Amniotic stem cell (primary cell): ENCODE measurements around the gene TEDC1.

Experiments used
- DNase-seq: peaks from one replicate; lab custom pipeline; 2025; lab: John Stamatoyannopoulos, UW

TEDC1 gene

GRCh38 chr14:105525861-105526775 is 35.1 kb downstream of the TEDC1 start, which contains the start of gene TMEM121:
Gene TMEM121, plus strand, starts transcription at chr14:105526583. Its CDS starts 2,252 bp downstream, at chr14:105528835.
- DNase-seq = no peak

GRCh38 chr14:105526776-105527380 is 35.8 kb downstream of the TEDC1 start:
- no peak for DNase-seq

GRCh38 chr14:105527381-105527825 is 36.4 kb downstream of the TEDC1 start:
- DNase-seq = no peak

- DNase-seq = no peak
Observed at GRCh38 chr14:105527826-105528585, 37.0 kb downstream of the TEDC1 start.

GRCh38 chr14:105528586-105529318 is 37.7 kb downstream of the TEDC1 start:
- DNase-seq = no peak

GRCh38 chr14:105529319-105529568 is 38.2 kb downstream of the TEDC1 start:
- no peak for DNase-seq

- DNase-seq = no peak
Observed at GRCh38 chr14:105529569-105530284, 38.7 kb downstream of the TEDC1 start.

GRCh38 chr14:105530285-105531087 is 39.4 kb downstream of the TEDC1 start:
- DNase-seq = no peak

GRCh38 chr14:105531088-105531893 is 40.2 kb downstream of the TEDC1 start:
- DNase-seq = no peak

GRCh38 chr14:105531894-105532623 is 41.0 kb downstream of the TEDC1 start:
- DNase-seq = no peak

- DNase-seq = no peak
Observed at GRCh38 chr14:105532735-105533141, 41.7 kb downstream of the TEDC1 start.

GRCh38 chr14:105533391-105533790 is 42.3 kb downstream of the TEDC1 start:
- DNase-seq = no peak

GRCh38 chr14:105533811-105534498 is 42.9 kb downstream of the TEDC1 start:
- no peak for DNase-seq

- DNase-seq = no peak
Observed at GRCh38 chr14:105534586-105534985, 43.5 kb downstream of the TEDC1 start.

- no peak for DNase-seq
Observed at GRCh38 chr14:105536051-105536450, 45.0 kb downstream of the TEDC1 start.

GRCh38 chr14:105536691-105537579 is 45.9 kb downstream of the TEDC1 start:
- no peak for DNase-seq
